Parathyroid adenoma (tissue), 2 donors: ENCODE results near the gene RACGAP1.

Experiments used
- H2AFZ ChIP-seq: fragments of 300-600 bp; sonication (generic); one replicate; pipeline ENCODE4 v1.7.0; 2017; ENCODE audit warnings: antibody characterized with exemption, mild to moderate bottlenecking
- H3K27ac ChIP-seq: fragments of 300-600 bp; sonication (generic); one replicate; pipeline ENCODE4 v1.7.0; 2017
- H3K27me3 ChIP-seq: fragments of 300-600 bp; sonication (generic); one replicate; pipeline ENCODE4 v1.7.0; 2017; ENCODE audit warnings: low read length; ENCODE audit not compliant: control insufficient read depth, insufficient read depth
- H3K36me3 ChIP-seq: fragments of 300-600 bp; sonication (generic); one replicate; pipeline ENCODE4 v1.7.0; 2017; ENCODE audit warnings: low read length; ENCODE audit not compliant: control insufficient read depth, insufficient read depth
- H3K4me1 ChIP-seq: fragments of 300-600 bp; sonication (generic); one replicate; pipeline ENCODE4 v1.7.0; 2017; ENCODE audit warnings: control low read depth
- H3K4me2 ChIP-seq: fragments of 300-600 bp; sonication (generic); one replicate; pipeline ENCODE4 v1.7.0; 2017; ENCODE audit warnings: low read length
- H3K4me3 ChIP-seq: fragments of 300-600 bp; sonication (generic); one replicate; pipeline ENCODE4 v1.7.0; 2017; ENCODE audit warnings: low read depth, low read length
- H3K79me2 ChIP-seq: fragments of 300-600 bp; sonication (generic); one replicate; pipeline ENCODE4 v1.7.0; 2017; ENCODE audit warnings: control low read depth
- H3K9ac ChIP-seq: fragments of 300-600 bp; sonication (generic); one replicate; pipeline ENCODE4 v1.7.0; 2017; ENCODE audit warnings: mild to moderate bottlenecking
- H3K9me3 ChIP-seq: fragments of 300-600 bp; sonication (generic); one replicate; pipeline ENCODE4 v1.7.0; 2017; ENCODE audit warnings: low read length; ENCODE audit not compliant: control insufficient read depth
- CTCF ChIP-seq: fragments of 300-600 bp; sonication (generic); IDR thresholded peaks from one replicate; pipeline ENCODE4 v1.7.0; 2017; ENCODE audit warnings: antibody characterized with exemption, mild to moderate bottlenecking
- donor health status: primary hyperparathyroidism.

Gene RACGAP1

DNA sequence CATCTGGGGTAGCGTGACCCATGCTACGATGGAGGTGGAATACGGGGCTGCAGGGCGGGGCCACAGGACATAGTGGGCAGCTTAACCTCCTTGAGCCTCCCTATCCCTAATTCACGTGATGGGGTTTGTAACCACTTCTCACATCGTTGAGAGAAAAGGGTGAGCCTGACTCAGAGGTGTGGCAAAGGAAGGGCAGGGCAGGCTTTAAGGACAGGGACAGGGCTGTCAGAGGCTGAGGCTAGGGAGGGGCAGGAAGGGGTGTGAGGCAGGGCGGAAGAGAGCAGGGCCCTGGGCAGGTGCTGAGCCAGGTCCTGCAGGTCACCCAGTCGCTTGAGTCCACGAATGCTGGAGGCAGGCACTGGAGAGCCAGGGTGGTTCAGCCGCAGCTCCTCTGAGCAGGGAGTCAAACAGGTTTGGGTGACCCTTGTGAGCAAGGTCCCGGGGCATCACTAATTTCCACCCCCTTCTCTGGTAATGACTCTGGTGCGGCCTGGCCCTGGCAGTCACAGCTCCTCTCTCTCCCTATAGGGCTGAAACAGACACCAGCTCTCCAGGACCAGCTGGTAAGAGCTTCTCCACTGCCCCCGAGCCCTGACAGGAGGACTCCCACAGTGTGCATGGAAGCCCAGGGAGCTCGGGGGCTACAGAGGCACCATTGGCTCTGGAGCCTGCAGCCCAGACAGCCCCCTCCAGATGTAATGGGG lies 82.2 kb downstream of the RACGAP1 start:
- Histone ChIP-seq H3K36me3 (no peaks in the 10 kb centered on the region), H3K9ac (no peak overlapping the region), H3K4me2 (no peak overlapping the region), H3K4me3 (no peak overlapping the region), H3K4me1 (peaks cover 38% of the 10 kb centered on the region), H3K9me3 (no peaks in the 10 kb centered on the region), H3K79me2 (no peaks in the 10 kb centered on the region), H3K27me3 (no peaks in the 10 kb centered on the region), H3K27ac (peak overlapping the region; percentile 73), H2AFZ (peak overlapping the region; percentile 82)
- TF ChIP-seq CTCF = no peak

- H3K36me3 ChIP-seq = no peaks in the 10 kb centered on the region
- no peak overlapping the region for H3K9ac ChIP-seq
- H3K4me1 ChIP-seq = peaks cover 38% of the 10 kb centered on the region
- peak overlapping the region; percentile 73 for H3K27ac ChIP-seq
- H3K79me2 ChIP-seq = no peaks in the 10 kb centered on the region
- peak overlapping the region; percentile 82 for H2AFZ ChIP-seq
- H3K9me3 ChIP-seq = no peaks in the 10 kb centered on the region
- no peak for TF ChIP-seq CTCF
- no peak overlapping the region for H3K4me2 ChIP-seq
- H3K27me3 ChIP-seq = no peaks in the 10 kb centered on the region
- H3K4me3 ChIP-seq = no peak overlapping the region
These were observed 82.8 kb downstream of the RACGAP1 start for GRCh38 chr12:49942512-49942893.

- Histone ChIP-seq H3K27ac (peak overlapping the region; percentile 73), H3K79me2 (no peaks in the 10 kb centered on the region), H3K27me3 (no peaks in the 10 kb centered on the region), H3K4me1 (peaks cover 38% of the 10 kb centered on the region), H3K4me2 (no peak overlapping the region), H2AFZ (peak overlapping the region; percentile 82), H3K36me3 (no peaks in the 10 kb centered on the region), H3K9me3 (no peaks in the 10 kb centered on the region), H3K9ac (no peak overlapping the region), H3K4me3 (no peak overlapping the region)
- no peak for TF ChIP-seq CTCF
These were observed 83.5 kb downstream of the RACGAP1 start for GRCh38 chr12:49941556-49942511.

DNA sequence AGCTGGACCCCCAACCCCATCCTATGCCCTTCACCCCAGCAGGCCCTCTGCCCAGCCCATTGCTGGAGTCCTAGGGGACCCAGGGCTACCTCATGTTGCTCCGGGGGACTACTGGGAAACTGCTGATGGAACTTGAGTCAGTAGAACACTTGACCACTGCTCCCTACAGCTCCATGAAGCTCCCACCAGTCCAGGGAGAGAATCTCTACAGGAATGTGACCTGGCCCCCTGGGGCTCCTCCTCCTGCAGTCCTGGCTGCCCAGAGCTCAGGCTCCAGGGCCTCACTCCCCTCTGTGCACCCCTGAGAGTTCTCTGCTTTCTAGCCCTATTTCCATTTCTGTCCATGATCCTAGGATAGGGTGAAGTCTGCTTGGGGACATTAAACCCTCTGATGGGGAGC lies 85.6 kb downstream of the RACGAP1 start:
- Histone ChIP-seq H3K27ac (no peak overlapping the region), H3K4me1 (peaks cover 27% of the 10 kb centered on the region), H3K9me3 (no peaks in the 10 kb centered on the region), H2AFZ (no peak overlapping the region), H3K4me2 (no peak overlapping the region), H3K27me3 (no peaks in the 10 kb centered on the region), H3K36me3 (no peaks in the 10 kb centered on the region), H3K4me3 (no peak overlapping the region), H3K79me2 (no peaks in the 10 kb centered on the region), H3K9ac (no peak overlapping the region)
- no peak for TF ChIP-seq CTCF
